ENCODE results near the gene BIRC3.
A peak's percentile ranks its signal among the peaks of the same experiment; 100 is the strongest.

Gene BIRC3

GRCh38 chr11:102306817-102307726, 10.2 kb upstream of the BIRC3 start:
- no peak for DNase-seq
- peaks cover 7% of the 10 kb centered on the region for H3K36me3 Mint-ChIP-seq (ENCODE audit: low read depth)
- peak overlapping the region; percentile 82 for H3K27ac Mint-ChIP-seq
- peak; percentile 73 for ATAC-seq
- H3K27me3 Mint-ChIP-seq = no peaks in the 10 kb centered on the region
- peaks cover 62% of the 10 kb centered on the region for H3K4me1 Mint-ChIP-seq
- H3K9me3 Mint-ChIP-seq = peaks cover 16% of the 10 kb centered on the region
- peak overlapping the region; percentile 55 for H3K4me3 Mint-ChIP-seq

GRCh38 chr11:102307727-102308038, 9.6 kb upstream of the BIRC3 start:
- H3K4me3 Mint-ChIP-seq = no peak overlapping the region
- H3K36me3 Mint-ChIP-seq (ENCODE audit: low read depth) = peaks cover 7% of the 10 kb centered on the region
- H3K27me3 Mint-ChIP-seq = no peaks in the 10 kb centered on the region
- H3K27ac Mint-ChIP-seq = no peak overlapping the region
- H3K9me3 Mint-ChIP-seq = peaks cover 16% of the 10 kb centered on the region
- H3K4me1 Mint-ChIP-seq = peaks cover 62% of the 10 kb centered on the region
- no peak for DNase-seq
- ATAC-seq = no peak

- no peak overlapping the region for H3K4me3 Mint-ChIP-seq
- H3K27me3 Mint-ChIP-seq = no peaks in the 10 kb centered on the region
- ATAC-seq (no peak), DNase-seq (no peak)
- no peaks in the 10 kb centered on the region for H3K36me3 Mint-ChIP-seq (ENCODE audit: low read depth)
- peaks cover 66% of the 10 kb centered on the region for H3K4me1 Mint-ChIP-seq
- no peaks in the 10 kb centered on the region for H3K9me3 Mint-ChIP-seq
- no peak overlapping the region for H3K27ac Mint-ChIP-seq
Measured at GRCh38 chr11:102309621-102310541, 7.4 kb upstream of the BIRC3 start.

- Mint-ChIP-seq H3K27me3 (peaks cover 4% of the 10 kb centered on the region), H3K9me3 (no peaks in the 10 kb centered on the region), H3K27ac (peak overlapping the region; percentile 82), H3K4me1 (peaks cover 65% of the 10 kb centered on the region), H3K4me3 (peak overlapping the region; percentile 64), H3K36me3 (ENCODE audit: low read depth) (peaks cover 9% of the 10 kb centered on the region)
- no peak for ATAC-seq
- no peak for DNase-seq
Measured at GRCh38 chr11:102312667-102313066, 4.6 kb upstream of the BIRC3 start.

- H3K27ac Mint-ChIP-seq = peak overlapping the region; percentile 82
- no peak for DNase-seq
- peaks cover 4% of the 10 kb centered on the region for H3K27me3 Mint-ChIP-seq
- peaks cover 14% of the 10 kb centered on the region for H3K36me3 Mint-ChIP-seq (ENCODE audit: low read depth)
- no peaks in the 10 kb centered on the region for H3K9me3 Mint-ChIP-seq
- H3K4me1 Mint-ChIP-seq = peaks cover 66% of the 10 kb centered on the region
- peak overlapping the region; percentile 64 for H3K4me3 Mint-ChIP-seq
- no peak for ATAC-seq
Measured at GRCh38 chr11:102313238-102313940, 3.9 kb upstream of the BIRC3 start.

- H3K4me3 Mint-ChIP-seq = no peak overlapping the region
Measured at GRCh38 chr11:102314784-102315183, 2.5 kb upstream of the BIRC3 start.

GRCh38 chr11:102316346-102316904, 859 bp upstream of the BIRC3 start:
- Mint-ChIP-seq H3K9me3 (no peaks in the 10 kb centered on the region), H3K4me3 (peak overlapping the region; percentile 96), H3K27ac (peak overlapping the region; percentile 96), H3K27me3 (peaks cover 4% of the 10 kb centered on the region), H3K36me3 (ENCODE audit: low read depth) (peaks cover 40% of the 10 kb centered on the region), H3K4me1 (peaks cover 79% of the 10 kb centered on the region)
- ATAC-seq (no peak), DNase-seq (no peak)

More at GRCh38 chr11:102314784-102315183, 2.5 kb upstream of the BIRC3 start:
- Mint-ChIP-seq H3K27me3 (peaks cover 4% of the 10 kb centered on the region), H3K9me3 (no peaks in the 10 kb centered on the region), H3K27ac (peak overlapping the region; percentile 82), H3K4me1 (peaks cover 69% of the 10 kb centered on the region), H3K36me3 (ENCODE audit: low read depth) (peaks cover 26% of the 10 kb centered on the region)
- DNase-seq = no peak
- ATAC-seq = no peak

GRCh38 chr11:102317768-102318103, 452 bp downstream of the BIRC3 start:
- Mint-ChIP-seq H3K27ac (peak overlapping the region; percentile 96), H3K9me3 (no peaks in the 10 kb centered on the region), H3K27me3 (peaks cover 4% of the 10 kb centered on the region), H3K36me3 (ENCODE audit: low read depth) (peaks cover 53% of the 10 kb centered on the region), H3K4me3 (peak overlapping the region; percentile 96), H3K4me1 (peaks cover 83% of the 10 kb centered on the region)
- DNase-seq (no peak), ATAC-seq (no peak)

GRCh38 chr11:102318469-102318868, 1.2 kb downstream of the BIRC3 start:
- ATAC-seq = peak; percentile 51
- H3K27me3 Mint-ChIP-seq = peaks cover 4% of the 10 kb centered on the region
- H3K4me1 Mint-ChIP-seq = peaks cover 81% of the 10 kb centered on the region
- peak overlapping the region; percentile 96 for H3K27ac Mint-ChIP-seq
- peak overlapping the region; percentile 96 for H3K4me3 Mint-ChIP-seq
- DNase-seq = peak; percentile 56
- H3K9me3 Mint-ChIP-seq = no peaks in the 10 kb centered on the region
- H3K36me3 Mint-ChIP-seq (ENCODE audit: low read depth) = peaks cover 59% of the 10 kb centered on the region

- Mint-ChIP-seq H3K4me3 (peak overlapping the region; percentile 96), H3K9me3 (no peaks in the 10 kb centered on the region), H3K27me3 (peaks cover 4% of the 10 kb centered on the region), H3K27ac (peak overlapping the region; percentile 96), H3K4me1 (peaks cover 82% of the 10 kb centered on the region), H3K36me3 (ENCODE audit: low read depth) (peaks cover 68% of the 10 kb centered on the region)
- ATAC-seq = no peak
- DNase-seq = no peak
Measured at GRCh38 chr11:102319544-102319943, 2.3 kb downstream of the BIRC3 start.

GRCh38 chr11:102320188-102320587, 2.9 kb downstream of the BIRC3 start:
- Mint-ChIP-seq H3K9me3 (no peaks in the 10 kb centered on the region), H3K36me3 (ENCODE audit: low read depth) (peaks cover 73% of the 10 kb centered on the region)
- ATAC-seq = no peak

GRCh38 chr11:102320679-102321078, 3.4 kb downstream of the BIRC3 start:
- DNase-seq (no peak), ATAC-seq (no peak)
- H3K27ac Mint-ChIP-seq = peak overlapping the region; percentile 96
- no peaks in the 10 kb centered on the region for H3K9me3 Mint-ChIP-seq
- H3K36me3 Mint-ChIP-seq (ENCODE audit: low read depth) = peaks cover 75% of the 10 kb centered on the region
- peaks cover 76% of the 10 kb centered on the region for H3K4me1 Mint-ChIP-seq
- peak overlapping the region; percentile 96 for H3K4me3 Mint-ChIP-seq
- H3K27me3 Mint-ChIP-seq = peaks cover 4% of the 10 kb centered on the region

More at GRCh38 chr11:102320188-102320587, 2.9 kb downstream of the BIRC3 start:
- peak overlapping the region; percentile 96 for H3K4me3 Mint-ChIP-seq
- no peak for DNase-seq
- peaks cover 4% of the 10 kb centered on the region for H3K27me3 Mint-ChIP-seq
- H3K4me1 Mint-ChIP-seq = peaks cover 81% of the 10 kb centered on the region
- peak overlapping the region; percentile 96 for H3K27ac Mint-ChIP-seq

GRCh38 chr11:102322560-102322959, 5.3 kb downstream of the BIRC3 start:
- Mint-ChIP-seq H3K27me3 (no peaks in the 10 kb centered on the region), H3K27ac (peak overlapping the region; percentile 76), H3K4me1 (peaks cover 70% of the 10 kb centered on the region), H3K4me3 (peak overlapping the region; percentile 96), H3K36me3 (ENCODE audit: low read depth) (peaks cover 81% of the 10 kb centered on the region), H3K9me3 (no peaks in the 10 kb centered on the region)
- DNase-seq = no peak
- ATAC-seq = no peak

All from activated naive CD8-positive, alpha-beta T cell treated with anti-CD3 and anti-CD28 coated beads, Interleukin-2, amount 50 U/mL, for 24 hours (primary cell).